MM.1S (cell line): ENCODE data around the gene SCOC.

ENCODE experiments used
- EZH2 ChIP-seq: fragments of 300-600 bp; sonication (generic); optimal IDR thresholded peaks from 2 replicates; pipeline ENCODE3; 2017; ENCODE audit warnings: low read depth, mild to moderate bottlenecking, antibody characterized with exemption, low read length, mixed read lengths
- TF ChIP-seq, protein P1 (sequence below): fragments of 300-600 bp; sonication (generic); IDR thresholded peaks from 2 replicates; pipeline ENCODE4 v1.5.1; 2016; ENCODE audit warnings: antibody characterized with exemption, low read length, mixed read lengths

DNA sequence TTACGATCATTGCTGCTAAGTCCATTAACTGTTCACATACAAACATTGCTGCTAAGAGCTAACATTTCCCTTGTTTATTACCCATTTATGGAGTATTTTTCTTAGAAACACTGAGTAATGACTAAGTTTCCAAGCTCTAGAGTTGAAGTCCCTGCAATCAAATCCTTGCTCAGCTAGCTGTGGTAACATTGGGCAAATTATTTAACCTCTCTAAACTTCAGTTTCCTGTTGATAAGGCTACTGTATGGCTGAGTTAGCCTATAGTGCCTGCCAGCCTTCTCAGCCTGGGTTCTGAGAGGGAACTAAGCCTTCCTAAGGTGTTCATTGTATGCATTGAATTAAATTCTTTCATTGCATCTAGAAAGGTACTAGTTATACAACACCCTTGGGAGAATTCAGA, 15.2 kb upstream of the SCOC start:
- TF ChIP-seq, protein P1, sequence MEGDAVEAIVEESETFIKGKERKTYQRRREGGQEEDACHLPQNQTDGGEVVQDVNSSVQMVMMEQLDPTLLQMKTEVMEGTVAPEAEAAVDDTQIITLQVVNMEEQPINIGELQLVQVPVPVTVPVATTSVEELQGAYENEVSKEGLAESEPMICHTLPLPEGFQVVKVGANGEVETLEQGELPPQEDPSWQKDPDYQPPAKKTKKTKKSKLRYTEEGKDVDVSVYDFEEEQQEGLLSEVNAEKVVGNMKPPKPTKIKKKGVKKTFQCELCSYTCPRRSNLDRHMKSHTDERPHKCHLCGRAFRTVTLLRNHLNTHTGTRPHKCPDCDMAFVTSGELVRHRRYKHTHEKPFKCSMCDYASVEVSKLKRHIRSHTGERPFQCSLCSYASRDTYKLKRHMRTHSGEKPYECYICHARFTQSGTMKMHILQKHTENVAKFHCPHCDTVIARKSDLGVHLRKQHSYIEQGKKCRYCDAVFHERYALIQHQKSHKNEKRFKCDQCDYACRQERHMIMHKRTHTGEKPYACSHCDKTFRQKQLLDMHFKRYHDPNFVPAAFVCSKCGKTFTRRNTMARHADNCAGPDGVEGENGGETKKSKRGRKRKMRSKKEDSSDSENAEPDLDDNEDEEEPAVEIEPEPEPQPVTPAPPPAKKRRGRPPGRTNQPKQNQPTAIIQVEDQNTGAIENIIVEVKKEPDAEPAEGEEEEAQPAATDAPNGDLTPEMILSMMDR, result no peak
- TF ChIP-seq EZH2, result no peak
